Stomach (tissue), 4 donors: ENCODE measurements around the gene PLEKHB2.

Experiments used
- POLR2A ChIP-seq, 4 donors: fragments of 450-650 bp; IDR thresholded peaks; one replicate each; pipeline ENCODE4 v1.6.1; 2016; ENCODE audit warnings: antibody characterized with exemption in 4 of 4, control low read depth in 2 of 4, mild to moderate bottlenecking in 1 of 4, moderate library complexity in 1 of 4
- POLR2AphosphoS5 ChIP-seq, 3 donors: sonication (generic); formaldehyde crosslinking; IDR thresholded peaks; one replicate each; pipeline ENCODE4 v1.6.1; 2016; ENCODE audit warnings: antibody characterized with exemption in 3 of 3
- TF ChIP-seq, protein P1 (sequence below), 7 experiments: fragments of 450-650 bp in 4 of 7; fragments of 200-600 bp in 3 of 7; sonication (generic) in 3 of 7; IDR thresholded peaks; one replicate each; pipeline ENCODE4 v1.5.1; 2016 to 2019; ENCODE audit warnings: antibody characterized with exemption in 7 of 7, control low read depth in 2 of 7, mild to moderate bottlenecking in 1 of 7

- TF ChIP-seq, protein P1, sequence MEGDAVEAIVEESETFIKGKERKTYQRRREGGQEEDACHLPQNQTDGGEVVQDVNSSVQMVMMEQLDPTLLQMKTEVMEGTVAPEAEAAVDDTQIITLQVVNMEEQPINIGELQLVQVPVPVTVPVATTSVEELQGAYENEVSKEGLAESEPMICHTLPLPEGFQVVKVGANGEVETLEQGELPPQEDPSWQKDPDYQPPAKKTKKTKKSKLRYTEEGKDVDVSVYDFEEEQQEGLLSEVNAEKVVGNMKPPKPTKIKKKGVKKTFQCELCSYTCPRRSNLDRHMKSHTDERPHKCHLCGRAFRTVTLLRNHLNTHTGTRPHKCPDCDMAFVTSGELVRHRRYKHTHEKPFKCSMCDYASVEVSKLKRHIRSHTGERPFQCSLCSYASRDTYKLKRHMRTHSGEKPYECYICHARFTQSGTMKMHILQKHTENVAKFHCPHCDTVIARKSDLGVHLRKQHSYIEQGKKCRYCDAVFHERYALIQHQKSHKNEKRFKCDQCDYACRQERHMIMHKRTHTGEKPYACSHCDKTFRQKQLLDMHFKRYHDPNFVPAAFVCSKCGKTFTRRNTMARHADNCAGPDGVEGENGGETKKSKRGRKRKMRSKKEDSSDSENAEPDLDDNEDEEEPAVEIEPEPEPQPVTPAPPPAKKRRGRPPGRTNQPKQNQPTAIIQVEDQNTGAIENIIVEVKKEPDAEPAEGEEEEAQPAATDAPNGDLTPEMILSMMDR (IDR thresholded peaks at IDR 0.05) = no peak
- TF ChIP-seq POLR2AphosphoS5 (IDR thresholded peaks at IDR 0.05) (no peak), POLR2A (IDR thresholded peaks at IDR 0.05) (no peak)
These were observed 41.1 kb downstream of the PLEKHB2 start for GRCh38 chr2:131146231-131146630.
